HCT116 (cell line): ENCODE measurements around the gene LHX8.

Experiments used
- CTCF ChIP-seq, 3 experiments: fragments of 200-600 bp in 1 of 3; sonication (generic) in 1 of 3; IDR thresholded peaks in 2 of 3; conservative IDR thresholded peaks in 1 of 3; 2 replicates each; pipeline ENCODE4 v1.5.1; 2012 to 2017; ENCODE audit warnings: low read depth in 2 of 3, low read length in 2 of 3, antibody characterized with exemption in 1 of 3, borderline replicate concordance in 1 of 3, control low read depth in 1 of 3, mild to moderate bottlenecking in 1 of 3, mixed read lengths in 1 of 3, mixed run types in 1 of 3, moderate library complexity in 1 of 3; ENCODE audit not compliant: insufficient read depth in 1 of 3
- ELF1 ChIP-seq: IDR thresholded peaks from 2 replicates; pipeline ENCODE4 v1.6.1; 2012; ENCODE audit warnings: low read depth, borderline replicate concordance
- EZH2 ChIP-seq: fragments of 200-600 bp; sonication (generic); IDR thresholded peaks from 2 replicates; pipeline ENCODE4 v1.6.1; 2017; ENCODE audit warnings: antibody characterized with exemption, mixed run types
- FOSL1 ChIP-seq: IDR thresholded peaks from 2 replicates; pipeline ENCODE4 v1.6.1; 2012; ENCODE audit warnings: low read depth
- POLR2A ChIP-seq: IDR thresholded peaks from 2 replicates; pipeline ENCODE4 v1.7.0; 2011; ENCODE audit warnings: borderline replicate concordance; ENCODE audit not compliant: insufficient read depth, insufficient read length; ENCODE audit errors: extremely low read depth
- POLR2AphosphoS5 ChIP-seq: IDR thresholded peaks from 2 replicates; pipeline ENCODE4 v1.6.1; 2011; ENCODE audit warnings: mild to moderate bottlenecking, low read depth, low read length, moderate library complexity
- SP1 ChIP-seq: IDR thresholded peaks from 2 replicates; pipeline ENCODE4 v1.6.1; 2012; ENCODE audit warnings: low read depth
- TCF7L2 ChIP-seq: IDR thresholded peaks from 2 replicates; pipeline ENCODE4 v1.7.0; 2011; ENCODE audit warnings: borderline replicate concordance, inconsistent platforms; ENCODE audit not compliant: insufficient read depth, insufficient read length; ENCODE audit errors: extremely low read depth

DNA sequence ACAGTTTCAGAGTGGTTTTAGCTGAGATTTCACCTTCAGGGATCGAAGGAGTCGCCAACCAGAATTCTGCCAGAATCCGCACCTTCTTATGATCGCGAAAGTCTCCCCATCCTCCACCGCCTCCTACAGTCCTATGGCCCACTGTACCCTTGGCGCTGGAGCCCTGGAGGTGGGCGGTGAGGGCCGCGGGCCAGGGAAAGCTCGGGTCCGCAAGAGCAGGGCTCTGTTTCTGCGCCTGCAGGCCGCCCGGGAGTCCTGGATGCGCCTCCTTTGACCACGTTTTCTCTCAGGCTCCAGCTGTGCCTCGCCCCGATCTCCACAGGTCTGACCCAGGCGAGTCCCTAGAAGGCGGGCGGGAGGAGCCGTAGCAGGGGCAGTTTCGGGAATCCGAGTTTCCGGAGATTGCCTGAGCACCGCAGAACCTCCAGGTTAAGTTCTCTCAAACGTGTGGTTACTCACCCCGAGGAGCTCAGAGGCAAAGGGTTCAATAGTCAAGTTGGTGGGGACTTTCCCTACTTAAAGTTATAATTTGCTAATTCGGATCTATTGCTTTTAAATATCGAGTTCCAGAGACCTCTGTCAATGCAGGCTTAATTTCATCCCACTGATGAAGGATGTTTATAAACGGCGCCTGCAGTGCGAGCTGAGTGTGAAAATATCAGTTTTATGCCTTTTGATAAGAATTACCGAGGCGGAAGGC, 3.2 kb upstream of the LHX8 start:
- TF ChIP-seq CTCF (IDR thresholded peaks at IDR 0.05 in 2 of 3, conservative IDR thresholded peaks at IDR 0.05 in 1 of 3; ENCODE audit: borderline replicate concordance in 1 of 3, insufficient read depth in 1 of 3, low read depth in 2 of 3, low read length in 2 of 3): no peak
- no peak for TF ChIP-seq SP1
- no peak for TF ChIP-seq FOSL1
- TF ChIP-seq POLR2AphosphoS5: no peak
- no peak for TF ChIP-seq TCF7L2
- no peak for TF ChIP-seq POLR2A
- no peak for TF ChIP-seq ELF1
- TF ChIP-seq EZH2: no peak
